ENCODE measurements around the gene PPIC. TPM values are rescaled to one million over a fixed set of nuclear protein-coding genes. Genes with fewer than 3 reads are reported as not detected.

PPIC gene
- total RNA-seq, 1 experiment from 2014 or later, result 10.8 TPM

DNA sequence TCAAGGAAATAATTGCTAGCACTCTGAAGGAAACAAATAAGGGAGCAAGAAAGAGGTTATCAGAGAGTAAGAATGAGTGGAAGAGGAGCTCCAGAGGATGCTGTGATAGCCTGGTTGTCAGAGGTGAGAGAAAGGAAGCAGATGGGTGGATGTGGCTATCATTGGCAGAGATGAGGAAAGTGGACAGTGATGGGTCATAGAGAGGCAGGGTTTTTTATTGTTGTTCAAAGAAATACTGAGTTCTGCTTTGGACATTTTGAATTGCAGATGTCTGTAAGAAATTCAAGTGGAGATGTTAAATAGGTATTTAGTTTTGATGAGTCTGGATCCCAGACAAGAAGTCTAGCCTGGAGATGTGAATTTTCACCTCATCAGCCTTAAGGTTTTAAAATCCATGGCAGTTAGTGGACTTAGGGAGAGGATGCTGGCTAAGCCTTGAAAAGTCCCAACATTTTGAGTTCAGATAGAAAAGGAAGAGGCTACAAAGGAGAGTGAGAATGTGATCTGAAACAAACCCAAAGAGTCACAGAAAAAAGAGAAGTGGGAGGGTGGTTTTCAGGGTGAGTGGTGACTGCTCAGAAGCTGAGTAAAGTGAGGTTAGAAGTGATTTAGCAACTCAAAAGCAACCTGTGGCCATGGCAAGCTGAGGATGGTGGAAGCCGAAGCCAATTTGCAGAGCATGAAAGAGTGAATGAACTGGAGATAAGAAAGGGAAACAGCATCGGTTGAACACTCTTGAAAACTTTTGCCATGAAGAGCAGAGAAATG, 50.4 kb downstream of the PPIC start:
- no peak overlapping the region for H4K91ac ChIP-seq (ENCODE audit: insufficient read length, low read depth, low read length)
- H3K27ac Mint-ChIP-seq, result no peak overlapping the region
- TF ChIP-seq, protein P1, sequence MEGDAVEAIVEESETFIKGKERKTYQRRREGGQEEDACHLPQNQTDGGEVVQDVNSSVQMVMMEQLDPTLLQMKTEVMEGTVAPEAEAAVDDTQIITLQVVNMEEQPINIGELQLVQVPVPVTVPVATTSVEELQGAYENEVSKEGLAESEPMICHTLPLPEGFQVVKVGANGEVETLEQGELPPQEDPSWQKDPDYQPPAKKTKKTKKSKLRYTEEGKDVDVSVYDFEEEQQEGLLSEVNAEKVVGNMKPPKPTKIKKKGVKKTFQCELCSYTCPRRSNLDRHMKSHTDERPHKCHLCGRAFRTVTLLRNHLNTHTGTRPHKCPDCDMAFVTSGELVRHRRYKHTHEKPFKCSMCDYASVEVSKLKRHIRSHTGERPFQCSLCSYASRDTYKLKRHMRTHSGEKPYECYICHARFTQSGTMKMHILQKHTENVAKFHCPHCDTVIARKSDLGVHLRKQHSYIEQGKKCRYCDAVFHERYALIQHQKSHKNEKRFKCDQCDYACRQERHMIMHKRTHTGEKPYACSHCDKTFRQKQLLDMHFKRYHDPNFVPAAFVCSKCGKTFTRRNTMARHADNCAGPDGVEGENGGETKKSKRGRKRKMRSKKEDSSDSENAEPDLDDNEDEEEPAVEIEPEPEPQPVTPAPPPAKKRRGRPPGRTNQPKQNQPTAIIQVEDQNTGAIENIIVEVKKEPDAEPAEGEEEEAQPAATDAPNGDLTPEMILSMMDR (conservative IDR thresholded peaks at IDR 0.05), result no peak
- H2BK12ac ChIP-seq (ENCODE audit: insufficient read length, low read depth, low read length), result no peak overlapping the region
- no peaks in the 10 kb centered on the region for H3K27me3 ChIP-seq (ENCODE audit: insufficient read depth, low read length)
- H3K14ac ChIP-seq (ENCODE audit: insufficient read depth, low read length), result no peak overlapping the region
- H3K79me2 ChIP-seq (ENCODE audit: insufficient read depth, low read length), result no peaks in the 10 kb centered on the region
- no peak overlapping the region for H4K8ac ChIP-seq (replicated peaks; ENCODE audit: insufficient read length, low read depth, low read length)
- H3K56ac ChIP-seq (ENCODE audit: insufficient read length, low read depth, low read length), result no peak overlapping the region
- DNase-seq, result no peak
- no peaks in the 10 kb centered on the region for H3K27me3 Mint-ChIP-seq (ENCODE audit: low read depth)
- no peak overlapping the region for H3K9ac ChIP-seq (ENCODE audit: extremely low read depth, insufficient read length, low read length)
- WGBS (ENCODE audit: extremely low coverage, insufficient read length, low lambda C conversion rate), result no CpG with 5 or more reads among the region's 2 CpGs
- no peak overlapping the region for H2AFZ ChIP-seq (ENCODE audit: low read length)
- H2BK5ac ChIP-seq (ENCODE audit: insufficient read length, low read length), result no peak overlapping the region
- H3K4me1 ChIP-seq (ENCODE audit: insufficient read depth, low read length), result no peaks in the 10 kb centered on the region; the same call in 1 of the 2 replicates
- H3K4ac ChIP-seq (ENCODE audit: low read depth, low read length), result no peak overlapping the region
- no peak overlapping the region for H3K27ac ChIP-seq (ENCODE audit: insufficient read length, low read depth, low read length)
- H3T11ph ChIP-seq (ENCODE audit: low read length), result no peak overlapping the region
- no peaks in the 10 kb centered on the region for H3K79me1 ChIP-seq (ENCODE audit: insufficient read depth, low read depth, low read length, poor library complexity, severe bottlenecking)
- no peak overlapping the region for H2BK20ac ChIP-seq (ENCODE audit: low read depth, low read length, poor library complexity, severe bottlenecking)
- H3K36me3 Mint-ChIP-seq (ENCODE audit: insufficient read depth in 1 of 3, low read depth in 3 of 3), result no peaks in the 10 kb centered on the region
- no peak overlapping the region for H4K5ac ChIP-seq (ENCODE audit: insufficient read length, low read depth, low read length)
- no peaks in the 10 kb centered on the region for H3K23me2 ChIP-seq (ENCODE audit: insufficient read length, low read depth, low read length, poor library complexity, severe bottlenecking)
- H3K4me3 Mint-ChIP-seq, result no peak overlapping the region
- H3K4me1 Mint-ChIP-seq, result 0 out of 4 replicates have a peak, but pooled peaks cover 0 to 2% of the 10 kb centered on the region in 2 experiments
- no peak overlapping the region for H3K4me2 ChIP-seq (ENCODE audit: insufficient read depth, insufficient read length, low read length)
- H3K9me3 Mint-ChIP-seq, result no peaks in the 10 kb centered on the region
- H3K9me3 ChIP-seq (ENCODE audit: control insufficient read depth, low read depth, low read length), result no peaks in the 10 kb centered on the region
- no peak overlapping the region for H3K23ac ChIP-seq (ENCODE audit: insufficient read length, low read depth, low read length)
- H3K18ac ChIP-seq (ENCODE audit: insufficient read length, low read depth, low read length), result no peak overlapping the region
- no peak overlapping the region for H2BK15ac ChIP-seq (ENCODE audit: low read depth, low read length)
- H2BK120ac ChIP-seq (ENCODE audit: low read depth, low read length, poor library complexity, severe bottlenecking), result no peak overlapping the region
- no peak overlapping the region for H2AK5ac ChIP-seq (ENCODE audit: insufficient read length, low read length)
- H4K20me1 ChIP-seq (ENCODE audit: control insufficient read depth, insufficient read depth, insufficient read length), result no peaks in the 10 kb centered on the region
